SK-N-SH (cell line): ENCODE data around the gene ADORA2A. TPM values are rescaled to one million over a fixed set of nuclear protein-coding genes. Genes with fewer than 3 reads are reported as not detected.

Source experiments
- CTCF ChIA-PET: fragments of 300-600, 350-600 bp; formaldehyde crosslinking; extraction: SDS; loops from one replicate; lab custom pipeline; 2021; lab: Yijun Ruan, JAX
- POLR2A ChIA-PET: fragments of 350-600 bp; sonication (Branson Sonifier 250); formaldehyde crosslinking; extraction: SDS; loops from one replicate; lab custom pipeline; 2020; ENCODE audit warnings: antibody characterized with exemption, inconsistent platforms; lab: Yijun Ruan, JAX
- DNase-seq: peaks from one replicate; pipeline ENCODE4 v3.0.0; 2012
- H2AFZ ChIP-seq: fragments of 200-600 bp; sonication (generic); 2 replicates; pipeline ENCODE4 v1.8.1; 2016; ENCODE audit warnings: antibody characterized with exemption, mild to moderate bottlenecking, low read depth
- H3F3A ChIP-seq: fragments of 200-600 bp; sonication (generic); replicated peaks from 2 replicates; pipeline ENCODE3; 2016; ENCODE audit warnings: antibody characterized with exemption, mild to moderate bottlenecking; ENCODE audit not compliant: insufficient read depth
- H3K27ac ChIP-seq, 2 experiments: fragments of 200-500 bp in 1 of 2; fragments of 200-600 bp in 1 of 2; sonication (Bioruptor generic) in 1 of 2; sonication (generic), shearing (Covaris generic) in 1 of 2; 2 replicates each; pipeline versions ENCODE4 v1.5.1 to v1.6.1; 2014 to 2016; ENCODE audit warnings: low read depth in 2 of 2, inconsistent platforms in 1 of 2, low read length in 1 of 2, mild to moderate bottlenecking in 1 of 2, mixed read lengths in 1 of 2
- H3K27me3 ChIP-seq: fragments of 200-600 bp; sonication (generic), shearing (Covaris generic); 2 replicates; pipeline ENCODE4 v1.6.1; 2016; ENCODE audit warnings: mixed run types; ENCODE audit not compliant: insufficient read depth
- H3K36me3 ChIP-seq, 2 experiments: fragments of 200-500 bp in 1 of 2; fragments of 200-600 bp in 1 of 2; sonication (Bioruptor generic) in 1 of 2; sonication (generic) in 1 of 2; replicated peaks in 1 of 2; 2 replicates each; pipeline versions ENCODE3 to v1.5.1; 2014 to 2016; ENCODE audit warnings: low read length in 1 of 2, mild to moderate bottlenecking in 1 of 2; ENCODE audit not compliant: insufficient read depth in 2 of 2, control insufficient read depth in 1 of 2
- H3K4me1 ChIP-seq, 2 experiments: fragments of 200-500 bp in 1 of 2; fragments of 200-600 bp in 1 of 2; sonication (Bioruptor generic) in 1 of 2; sonication (generic), shearing (Covaris generic) in 1 of 2; 2 replicates each; pipeline versions ENCODE4 v1.5.1 to v1.6.1; 2014 to 2016; ENCODE audit warnings: low read depth in 1 of 2, low read length in 1 of 2, mixed run types in 1 of 2; ENCODE audit not compliant: insufficient read depth in 2 of 2, control insufficient read depth in 1 of 2
- H3K4me2 ChIP-seq: fragments of 200-600 bp; sonication (generic), shearing (Covaris generic); 2 replicates; pipeline ENCODE4 v1.6.1; 2017; ENCODE audit warnings: mixed run types
- H3K4me3 ChIP-seq, 2 experiments: fragments of 200-500 bp in 1 of 2; fragments of 200-600 bp in 1 of 2; sonication (Bioruptor generic) in 1 of 2; sonication (generic), shearing (Covaris generic) in 1 of 2; 2 replicates each; pipeline versions ENCODE4 v1.5.1 to v1.8.1; 2014 to 2016; ENCODE audit warnings: low read depth in 2 of 2, inconsistent platforms in 1 of 2, low read length in 1 of 2, mild to moderate bottlenecking in 1 of 2, mixed read lengths in 1 of 2, moderate library complexity in 1 of 2
- H3K79me2 ChIP-seq: fragments of 200-600 bp; sonication (generic); 2 replicates; pipeline ENCODE4 v1.8.1; 2017; ENCODE audit warnings: mild to moderate bottlenecking; ENCODE audit not compliant: insufficient read depth
- H3K9ac ChIP-seq: fragments of 200-600 bp; sonication (generic); 2 replicates; pipeline ENCODE4 v1.6.1; 2017; ENCODE audit warnings: mixed run types
- H3K9me2 ChIP-seq: fragments of 200-600 bp; sonication (generic); 2 replicates; pipeline ENCODE4 v1.6.1; 2017; ENCODE audit warnings: mixed run types
- H3K9me3 ChIP-seq: fragments of 200-600 bp; sonication (generic); 2 replicates; pipeline ENCODE4 v1.6.1; 2017; ENCODE audit warnings: mixed run types, mild to moderate bottlenecking, moderate library complexity
- H4K20me1 ChIP-seq: fragments of 200-600 bp; sonication (generic); 2 replicates; pipeline ENCODE4 v1.6.1; 2017; ENCODE audit warnings: mild to moderate bottlenecking, mixed run types; ENCODE audit not compliant: insufficient read depth
- EP300 ChIP-seq, 2 experiments: IDR thresholded peaks; 2 replicates each; pipeline versions ENCODE4 v1.4.0 to v1.6.1; 2012; ENCODE audit warnings: borderline replicate concordance in 1 of 2, low read depth in 1 of 2, low read length in 1 of 2
- EZH2phosphoT487 ChIP-seq: fragments of 200-600 bp; sonication (generic); IDR thresholded peaks from 2 replicates; pipeline ENCODE4 v1.6.1; 2017; ENCODE audit warnings: low read depth, mixed run types, mild to moderate bottlenecking, antibody characterized with exemption, moderate library complexity, borderline replicate concordance
- FOSL2 ChIP-seq: IDR thresholded peaks from 2 replicates; pipeline ENCODE4 v1.4.0; 2012; ENCODE audit warnings: low read depth, mild to moderate bottlenecking, moderate library complexity, borderline replicate concordance
- FOXJ3 ChIP-seq: sonication (generic); formaldehyde crosslinking; IDR thresholded peaks from 2 replicates; pipeline ENCODE4 v1.5.1; 2020; ENCODE audit warnings: mild to moderate bottlenecking, missing genetic modification reagents
- FOXM1 ChIP-seq: IDR thresholded peaks from 2 replicates; pipeline ENCODE4 v1.4.0; 2012; ENCODE audit warnings: low read depth, mild to moderate bottlenecking
- GABPA ChIP-seq: IDR thresholded peaks from 2 replicates; pipeline ENCODE4 v1.4.0; 2012; ENCODE audit warnings: low read depth, mild to moderate bottlenecking
- IRF3 ChIP-seq: fragments of 150-350 bp; IDR thresholded peaks from 2 replicates; pipeline ENCODE4 v1.6.1; 2016; ENCODE audit warnings: mild to moderate bottlenecking, low read depth, low read length
- JUND ChIP-seq: IDR thresholded peaks from 2 replicates; pipeline ENCODE4 v1.4.0; 2012
- NRF1 ChIP-seq: IDR thresholded peaks from 2 replicates; pipeline ENCODE4 v1.6.1; 2012; ENCODE audit warnings: low read depth, mild to moderate bottlenecking, low read length
- PBX3 ChIP-seq: IDR thresholded peaks from 2 replicates; pipeline ENCODE4; 2012
- RAD21 ChIP-seq: IDR thresholded peaks from 2 replicates; pipeline ENCODE4 v1.6.1; 2012; ENCODE audit warnings: mild to moderate bottlenecking, low read length
- RCOR1 ChIP-seq: fragments of 150-350 bp; IDR thresholded peaks from 2 replicates; pipeline ENCODE4 v1.6.1; 2017; ENCODE audit warnings: antibody characterized with exemption, low read length
- REST ChIP-seq: IDR thresholded peaks from 2 replicates; pipeline ENCODE4 v1.6.1; 2012; ENCODE audit warnings: mild to moderate bottlenecking, low read depth, low read length, moderate library complexity
- RFX5 ChIP-seq: IDR thresholded peaks from 2 replicates; pipeline ENCODE4 v1.6.1; 2012; ENCODE audit warnings: mild to moderate bottlenecking, improper control_type of control experiment, low read length
- RXRA ChIP-seq: IDR thresholded peaks from 2 replicates; pipeline ENCODE4 v1.4.0; 2012; ENCODE audit warnings: low read depth, mild to moderate bottlenecking, borderline replicate concordance
- SIN3A ChIP-seq: IDR thresholded peaks from 2 replicates; pipeline ENCODE4 v1.6.1; 2012; ENCODE audit warnings: low read depth, mild to moderate bottlenecking, low read length, moderate library complexity, borderline replicate concordance
- SMC3 ChIP-seq: IDR thresholded peaks from 2 replicates; pipeline ENCODE4 v1.6.1; 2012; ENCODE audit warnings: low read depth, low read length, improper control_type of control experiment
- TAF1 ChIP-seq: IDR thresholded peaks from 2 replicates; pipeline ENCODE4 v1.6.1; 2012; ENCODE audit warnings: low read depth, mild to moderate bottlenecking, low read length, moderate library complexity, borderline replicate concordance
- TCF12 ChIP-seq: IDR thresholded peaks from 2 replicates; pipeline ENCODE4 v1.4.0; 2012
- USF2 ChIP-seq: fragments of 150-350 bp; IDR thresholded peaks from 2 replicates; pipeline ENCODE4 v1.6.1; 2017; ENCODE audit warnings: antibody characterized with exemption, low read length, low read depth, borderline replicate concordance
- WGBS: methylation state at CpG from one replicate; pipeline ENCODE4 v1.1.6; 2017; ENCODE audit warnings: low lambda C conversion rate; 5-methylcytosine and 5-hydroxymethylcytosine counted together
- polyA plus RNA-seq, 3 experiments: library from polyadenylated mRNA; depleted of rRNA; stranded (reverse); fragments of >200 nt; gene quantifications; 2 replicates each; pipeline ENCODE4 v1.2.3, GENCODE V29; 2012

The ADORA2A gene
- 9.3 and 12.0 TPM in 2 replicates for polyA plus RNA-seq (2012; rRNA removed)
- polyA plus RNA-seq (2012; cell fraction: cytosol; rRNA removed): 5.1 and 9.7 TPM in 2 replicates
- 22.5 and 26.1 TPM in 2 replicates for polyA plus RNA-seq (2012; cell fraction: nucleus; rRNA removed)

- no peaks in the 10 kb centered on the region for H3K9me2 ChIP-seq
- ChIA-PET CTCF (interaction anchor here (0.6 to 5.5 kb wide), 6 partner anchors 11 to 146 kb away, joined by 3 to 46 read pairs (median 4); no protein-coding TSS in a partner anchor), POLR2A (interaction anchor here (0.6 to 1.4 kb wide), 4 partner anchors 12 to 45 kb away, joined by 3 to 4 read pairs (median 4); no protein-coding TSS in a partner anchor)
- H4K20me1 ChIP-seq: no peaks in the 10 kb centered on the region
- WGBS: 98% methylated on average over 11 of the region's 22 CpGs
- H3K27ac ChIP-seq: peak within 1 kb of the TSS in 1 of 2 experiments; percentile 89; a peak in 2 of 4 replicates
- H3K27me3 ChIP-seq: no peaks in the 10 kb centered on the region
- TF ChIP-seq FOSL2: no peak
- TF ChIP-seq TAF1: no peak
- TF ChIP-seq USF2: no peak
- TF ChIP-seq TCF12: no peak
- no peak for TF ChIP-seq RXRA
- TF ChIP-seq GABPA: no peak
- TF ChIP-seq REST: no peak
- TF ChIP-seq NRF1: no peak
- TF ChIP-seq PBX3: no peak
- TF ChIP-seq EZH2phosphoT487: no peak
- no peak for TF ChIP-seq FOXJ3 (CRISPR knock-in tag)
- TF ChIP-seq IRF3: no peak
- TF ChIP-seq FOXM1: no peak
- no peak for TF ChIP-seq SMC3
- TF ChIP-seq EP300 (IDR thresholded peaks at IDR 0.05; ENCODE audit: borderline replicate concordance in 1 of 2, low read depth in 1 of 2, low read length in 1 of 2): no peak
- TF ChIP-seq RCOR1: no peak
- TF ChIP-seq JUND: no peak
- no peak for TF ChIP-seq RFX5
- no peak for TF ChIP-seq RAD21
- no peak for TF ChIP-seq SIN3A
- no peak within 1 kb of the TSS for H2AFZ ChIP-seq
- H3K9ac ChIP-seq: no peak within 1 kb of the TSS
- no peak within 1 kb of the TSS for H3K4me2 ChIP-seq
- no peaks in the 10 kb centered on the region for H3K9me3 ChIP-seq
- DNase-seq: peak; percentile 39
- H3K4me3 ChIP-seq: peak within 1 kb of the TSS in 1 of 2 experiments; percentile 6; a peak in 1 of 4 replicates
- no peaks in the 10 kb centered on the region for H3K79me2 ChIP-seq
- H3F3A ChIP-seq: no peaks in the 10 kb centered on the region
- H3K4me1 ChIP-seq: peaks cover 8 to 78% of the 10 kb centered on the region in 2 experiments; a peak in 2 of 4 replicates
- no peaks in the 10 kb centered on the region for H3K36me3 ChIP-seq
Measured at GRCh38 chr22:24427500-24428164, at the start of gene ADORA2A. ADORA2A (plus strand) TSS chr22:24427599; CDS start chr22:24433405, 5,806 bp downstream.
